Loucy (cell line): ENCODE results near the gene ABCB6.

ENCODE experiments used
- H2AFZ ChIP-seq: fragments of 200-600 bp; sonication (generic); 2 replicates; pipeline ENCODE4 v1.6.0; 2016; ENCODE audit warnings: antibody characterized with exemption, mild to moderate bottlenecking, low read length, moderate library complexity
- H3F3A ChIP-seq: fragments of 200-600 bp; 2 replicates; pipeline ENCODE4 v1.6.0; 2016; ENCODE audit warnings: antibody characterized with exemption, low read depth, mild to moderate bottlenecking
- H3K27me3 ChIP-seq: fragments of 200-600 bp; sonication (generic); 2 replicates; pipeline ENCODE4 v1.6.1; 2014; ENCODE audit warnings: low read length, mild to moderate bottlenecking; ENCODE audit not compliant: insufficient read depth, poor library complexity, severe bottlenecking
- H3K36me3 ChIP-seq: fragments of 200-600 bp; sonication (generic); 2 replicates; pipeline ENCODE4 v1.6.1; 2016; ENCODE audit warnings: low read length; ENCODE audit not compliant: insufficient read depth
- H3K4me1 ChIP-seq: fragments of 200-600 bp; sonication (generic); 2 replicates; pipeline ENCODE4 v1.5.1; 2014; ENCODE audit warnings: low read length, mild to moderate bottlenecking; ENCODE audit not compliant: insufficient read depth, poor library complexity, severe bottlenecking
- H3K4me2 ChIP-seq: fragments of 200-600 bp; sonication (generic); 2 replicates; pipeline ENCODE4 v1.6.0; 2014; ENCODE audit warnings: antibody characterized with exemption, low read length, low read depth, mild to moderate bottlenecking; ENCODE audit not compliant: poor library complexity, severe bottlenecking
- H3K4me3 ChIP-seq: fragments of 200-600 bp; sonication (generic); 2 replicates; pipeline ENCODE4 v1.5.1; 2014; ENCODE audit warnings: low read length, mild to moderate bottlenecking, mixed read lengths; ENCODE audit not compliant: poor library complexity, severe bottlenecking
- H3K79me2 ChIP-seq: fragments of 200-600 bp; sonication (generic); 2 replicates; pipeline ENCODE4 v1.6.1; 2014; ENCODE audit warnings: low read length; ENCODE audit not compliant: insufficient read depth
- H3K9ac ChIP-seq: fragments of 200-600 bp; sonication (generic); 2 replicates; pipeline ENCODE4 v1.6.0; 2014; ENCODE audit warnings: mild to moderate bottlenecking, low read depth, low read length, moderate library complexity; ENCODE audit not compliant: poor library complexity, severe bottlenecking
- H3K9me2 ChIP-seq: fragments of 200-600 bp; sonication (generic); replicated peaks from 2 replicates; pipeline ENCODE4 v1.6.1; 2016; ENCODE audit warnings: low read depth, low read length, mixed read lengths
- H3K9me3 ChIP-seq: fragments of 200-600 bp; sonication (generic); 2 replicates; pipeline ENCODE4 v1.6.1; 2014; ENCODE audit warnings: mild to moderate bottlenecking, antibody characterized with exemption, low read length, low read depth; ENCODE audit not compliant: insufficient read depth
- H4K20me1 ChIP-seq: fragments of 200-600 bp; sonication (generic); 2 replicates; pipeline ENCODE4 v1.6.0; 2014; ENCODE audit warnings: antibody characterized with exemption, low read length, mild to moderate bottlenecking; ENCODE audit not compliant: insufficient read depth, poor library complexity, severe bottlenecking
- EZH2phosphoT487 ChIP-seq: fragments of 200-600 bp; IDR thresholded peaks from 2 replicates; pipeline ENCODE4 v1.6.1; 2018; ENCODE audit warnings: antibody characterized with exemption, mild to moderate bottlenecking, moderate library complexity, borderline replicate concordance
- TF ChIP-seq, protein P1 (sequence below): fragments of 200-600 bp; sonication (generic); conservative IDR thresholded peaks from 2 replicates; pipeline ENCODE4 v1.5.1; 2014; ENCODE audit warnings: mild to moderate bottlenecking, antibody characterized with exemption, low read length

ABCB6 gene

DNA sequence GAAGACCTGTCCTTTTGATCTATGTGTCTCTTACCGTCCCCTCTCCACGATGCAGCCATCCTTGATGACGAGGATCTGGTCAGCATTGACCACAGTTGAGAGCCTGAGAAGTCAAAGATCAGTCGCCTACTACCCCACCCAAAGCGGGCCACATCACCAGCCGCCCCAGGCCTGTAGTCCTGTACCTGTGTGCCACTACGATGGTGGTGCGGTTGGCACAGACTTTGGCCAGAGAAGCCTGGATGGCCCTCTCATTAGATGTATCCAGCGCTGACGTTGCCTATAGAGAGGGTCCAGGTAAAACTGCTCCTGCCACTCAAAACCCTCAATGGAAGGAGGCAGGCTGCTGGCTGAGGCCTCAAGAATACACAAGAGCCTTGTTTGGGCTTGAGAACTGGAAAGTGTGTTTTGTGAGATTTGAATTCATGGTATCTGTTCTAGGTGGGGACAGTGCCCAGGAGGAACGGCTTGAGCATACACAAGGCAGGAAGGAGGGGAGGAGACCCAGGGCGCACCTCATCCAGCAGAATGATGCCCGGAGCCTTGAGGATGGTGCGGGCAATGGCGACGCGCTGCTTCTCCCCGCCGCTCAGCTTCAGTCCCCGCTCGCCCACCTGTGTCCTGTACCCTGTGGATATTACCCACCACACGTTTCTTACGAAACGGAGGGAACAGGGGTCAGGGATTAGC lies 8.4 kb downstream of the ABCB6 start:
- no peak overlapping the region for H3K9ac ChIP-seq
- H3K36me3 ChIP-seq = no peaks in the 10 kb centered on the region

DNA sequence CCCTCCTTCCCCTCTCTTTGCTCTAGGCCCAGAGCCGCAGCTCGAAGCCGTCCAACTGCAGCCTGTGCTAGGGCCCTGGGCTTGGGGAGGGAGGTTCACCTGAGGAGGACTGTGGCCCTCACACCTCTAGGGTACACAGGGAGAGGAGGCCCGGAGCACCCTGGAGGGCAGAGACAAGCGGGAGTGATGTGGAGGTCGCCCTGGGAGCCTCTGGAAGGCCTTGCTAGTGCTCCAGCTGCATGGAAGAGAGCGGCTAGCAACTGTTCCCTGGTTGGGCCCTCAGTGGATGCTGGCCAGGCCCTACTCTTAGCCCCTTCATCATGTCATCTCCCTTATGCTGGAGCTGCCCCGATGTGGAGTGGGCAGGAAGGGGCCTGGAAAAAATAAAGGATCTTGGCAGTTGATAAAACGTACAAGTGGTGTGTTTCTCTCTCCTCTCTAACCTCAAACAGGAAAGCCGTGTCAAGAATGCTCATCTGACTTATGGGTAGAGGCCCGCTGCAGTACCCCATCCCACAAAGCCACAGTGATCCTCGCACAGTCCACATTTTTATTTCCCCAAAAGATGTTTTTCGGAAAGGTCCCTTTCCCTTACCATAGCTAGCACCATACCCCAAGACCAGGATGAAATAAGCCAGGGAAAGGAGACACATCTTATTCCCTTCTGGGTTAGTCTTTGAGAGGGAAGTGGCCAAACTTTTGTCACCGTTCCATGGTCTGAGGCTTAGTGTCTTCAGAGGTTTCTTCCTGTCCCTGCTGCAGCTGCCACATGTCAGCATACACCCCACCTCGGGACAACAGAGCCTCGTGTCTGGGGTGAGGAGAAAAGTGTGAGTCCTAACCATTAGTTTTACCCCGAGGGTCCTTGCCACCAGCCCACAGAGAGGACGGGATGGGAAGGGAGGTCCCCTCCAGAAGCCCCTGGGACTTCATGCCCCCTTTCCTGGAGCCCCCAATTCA lies 9.2 kb downstream of the ABCB6 start:
- Histone ChIP-seq H3F3A (0 out of 2 replicates have a peak, but pooled peaks cover 5% of the 10 kb centered on the region), H3K9me2 (no peaks in the 10 kb centered on the region), H4K20me1 (peaks cover 4% of the 10 kb centered on the region), H3K9ac (peak overlapping the region; percentile 27), H3K79me2 (peaks cover 9% of the 10 kb centered on the region; the same call in 1 of the 2 replicates), H3K9me3 (peaks cover 2% of the 10 kb centered on the region; the same call in 1 of the 2 replicates), H3K4me2 (no peak overlapping the region), H3K27me3 (no peaks in the 10 kb centered on the region), H2AFZ (no peak overlapping the region), H3K36me3 (no peaks in the 10 kb centered on the region), H3K4me1 (peaks cover 18% of the 10 kb centered on the region), H3K4me3 (no peak overlapping the region)
- TF ChIP-seq EZH2phosphoT487 = no peak
- TF ChIP-seq, protein P1, sequence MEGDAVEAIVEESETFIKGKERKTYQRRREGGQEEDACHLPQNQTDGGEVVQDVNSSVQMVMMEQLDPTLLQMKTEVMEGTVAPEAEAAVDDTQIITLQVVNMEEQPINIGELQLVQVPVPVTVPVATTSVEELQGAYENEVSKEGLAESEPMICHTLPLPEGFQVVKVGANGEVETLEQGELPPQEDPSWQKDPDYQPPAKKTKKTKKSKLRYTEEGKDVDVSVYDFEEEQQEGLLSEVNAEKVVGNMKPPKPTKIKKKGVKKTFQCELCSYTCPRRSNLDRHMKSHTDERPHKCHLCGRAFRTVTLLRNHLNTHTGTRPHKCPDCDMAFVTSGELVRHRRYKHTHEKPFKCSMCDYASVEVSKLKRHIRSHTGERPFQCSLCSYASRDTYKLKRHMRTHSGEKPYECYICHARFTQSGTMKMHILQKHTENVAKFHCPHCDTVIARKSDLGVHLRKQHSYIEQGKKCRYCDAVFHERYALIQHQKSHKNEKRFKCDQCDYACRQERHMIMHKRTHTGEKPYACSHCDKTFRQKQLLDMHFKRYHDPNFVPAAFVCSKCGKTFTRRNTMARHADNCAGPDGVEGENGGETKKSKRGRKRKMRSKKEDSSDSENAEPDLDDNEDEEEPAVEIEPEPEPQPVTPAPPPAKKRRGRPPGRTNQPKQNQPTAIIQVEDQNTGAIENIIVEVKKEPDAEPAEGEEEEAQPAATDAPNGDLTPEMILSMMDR = no peak

More for the DNA sequence above, 8.4 kb downstream of the ABCB6 start:
- Histone ChIP-seq H3K9me2 (no peaks in the 10 kb centered on the region), H3K4me1 (peaks cover 18% of the 10 kb centered on the region), H3K4me3 (no peak overlapping the region), H2AFZ (no peak overlapping the region), H3F3A (0 out of 2 replicates have a peak, but pooled peaks cover 5% of the 10 kb centered on the region), H3K79me2 (peaks cover 9% of the 10 kb centered on the region; the same call in 1 of the 2 replicates), H3K4me2 (no peak overlapping the region), H3K9me3 (no peaks in the 10 kb centered on the region), H3K27me3 (no peaks in the 10 kb centered on the region), H4K20me1 (peaks cover 4% of the 10 kb centered on the region)
- TF ChIP-seq, protein P1 = no peak
- no peak for TF ChIP-seq EZH2phosphoT487

DNA sequence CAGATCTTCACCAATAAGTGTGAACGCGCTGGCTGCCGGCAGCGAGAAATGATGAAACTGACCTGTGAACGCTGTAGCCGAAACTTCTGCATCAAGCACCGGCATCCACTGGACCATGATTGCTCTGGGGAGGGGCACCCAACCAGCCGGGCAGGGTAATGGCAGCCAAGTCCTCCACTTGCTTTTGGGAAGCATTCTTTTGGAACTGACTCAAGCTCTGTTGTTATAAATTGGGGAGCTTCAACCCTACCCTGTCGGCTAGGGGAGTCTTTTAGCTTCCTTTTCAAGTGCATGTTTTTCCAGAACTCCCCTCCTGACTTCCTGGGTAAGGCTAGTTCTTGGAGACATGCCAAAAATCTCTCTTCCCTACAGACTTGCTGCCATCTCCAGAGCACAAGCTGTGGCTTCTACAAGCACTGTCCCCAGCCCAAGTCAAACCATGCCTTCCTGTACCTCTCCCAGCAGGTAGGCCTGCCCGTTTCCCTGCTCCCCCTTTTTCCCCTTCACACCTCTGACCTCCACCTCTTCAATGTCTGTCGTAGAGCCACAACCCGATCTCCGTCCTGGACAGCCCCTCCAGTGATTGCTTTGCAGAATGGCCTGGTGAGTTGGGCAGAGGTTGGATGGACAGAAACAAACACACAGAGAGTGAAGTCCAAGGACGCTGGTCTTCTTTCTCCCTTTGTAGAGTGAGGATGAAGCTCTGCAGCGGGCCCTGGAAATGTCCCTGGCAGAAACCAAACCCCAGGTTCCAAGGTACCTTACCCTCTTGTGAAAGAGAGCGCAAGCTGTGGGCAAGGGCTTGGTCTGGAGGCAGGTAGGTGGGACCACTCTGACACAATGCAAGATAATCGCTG lies 10.6 kb downstream of the ABCB6 start:
- Histone ChIP-seq H3K4me2 (peak overlapping the region; percentile 100), H3K79me2 (peaks cover 9% of the 10 kb centered on the region; the same call in 1 of the 2 replicates), H3K9me2 (no peaks in the 10 kb centered on the region), H3K4me3 (peak overlapping the region; percentile 90), H3K9ac (peak overlapping the region; percentile 87), H2AFZ (no peak overlapping the region), H3K36me3 (no peaks in the 10 kb centered on the region), H3K27me3 (no peaks in the 10 kb centered on the region), H3F3A (0 out of 2 replicates have a peak, but pooled peaks cover 5% of the 10 kb centered on the region), H4K20me1 (peaks cover 4% of the 10 kb centered on the region), H3K9me3 (peaks cover 4% of the 10 kb centered on the region; the same call in 1 of the 2 replicates), H3K4me1 (peaks cover 18% of the 10 kb centered on the region)
- TF ChIP-seq, protein P1 = no peak
- no peak for TF ChIP-seq EZH2phosphoT487
